SK-N-SH (cell line): Measurements from ENCODE around the gene BRD9. TPM values are rescaled to one million over a fixed set of nuclear protein-coding genes. Genes with fewer than 3 reads are reported as not detected.

Experiments used
- CTCF ChIA-PET: fragments of 300-600, 350-600 bp; formaldehyde crosslinking; extraction: SDS; loops from one replicate; lab custom pipeline; 2021; lab: Yijun Ruan, JAX
- POLR2A ChIA-PET: fragments of 350-600 bp; sonication (Branson Sonifier 250); formaldehyde crosslinking; extraction: SDS; loops from one replicate; lab custom pipeline; 2020; ENCODE audit warnings: antibody characterized with exemption, inconsistent platforms; lab: Yijun Ruan, JAX
- DNase-seq: peaks from one replicate; pipeline ENCODE4 v3.0.0; 2012
- H2AFZ ChIP-seq: fragments of 200-600 bp; sonication (generic); 2 replicates; pipeline ENCODE4 v1.8.1; 2016; ENCODE audit warnings: antibody characterized with exemption, mild to moderate bottlenecking, low read depth
- H3F3A ChIP-seq: fragments of 200-600 bp; sonication (generic); replicated peaks from 2 replicates; pipeline ENCODE3; 2016; ENCODE audit warnings: antibody characterized with exemption, mild to moderate bottlenecking; ENCODE audit not compliant: insufficient read depth
- H3K27ac ChIP-seq, 2 experiments: fragments of 200-500 bp in 1 of 2; fragments of 200-600 bp in 1 of 2; sonication (Bioruptor generic) in 1 of 2; sonication (generic), shearing (Covaris generic) in 1 of 2; 2 replicates each; pipeline versions ENCODE4 v1.5.1 to v1.6.1; 2014 to 2016; ENCODE audit warnings: low read depth in 2 of 2, inconsistent platforms in 1 of 2, low read length in 1 of 2, mild to moderate bottlenecking in 1 of 2, mixed read lengths in 1 of 2
- H3K27me3 ChIP-seq: fragments of 200-600 bp; sonication (generic), shearing (Covaris generic); 2 replicates; pipeline ENCODE4 v1.6.1; 2016; ENCODE audit warnings: mixed run types; ENCODE audit not compliant: insufficient read depth
- H3K36me3 ChIP-seq, 2 experiments: fragments of 200-500 bp in 1 of 2; fragments of 200-600 bp in 1 of 2; sonication (Bioruptor generic) in 1 of 2; sonication (generic) in 1 of 2; replicated peaks in 1 of 2; 2 replicates each; pipeline versions ENCODE3 to v1.5.1; 2014 to 2016; ENCODE audit warnings: low read length in 1 of 2, mild to moderate bottlenecking in 1 of 2; ENCODE audit not compliant: insufficient read depth in 2 of 2, control insufficient read depth in 1 of 2
- H3K4me1 ChIP-seq, 2 experiments: fragments of 200-500 bp in 1 of 2; fragments of 200-600 bp in 1 of 2; sonication (Bioruptor generic) in 1 of 2; sonication (generic), shearing (Covaris generic) in 1 of 2; 2 replicates each; pipeline versions ENCODE4 v1.5.1 to v1.6.1; 2014 to 2016; ENCODE audit warnings: low read depth in 1 of 2, low read length in 1 of 2, mixed run types in 1 of 2; ENCODE audit not compliant: insufficient read depth in 2 of 2, control insufficient read depth in 1 of 2
- H3K4me2 ChIP-seq: fragments of 200-600 bp; sonication (generic), shearing (Covaris generic); 2 replicates; pipeline ENCODE4 v1.6.1; 2017; ENCODE audit warnings: mixed run types
- H3K4me3 ChIP-seq, 2 experiments: fragments of 200-500 bp in 1 of 2; fragments of 200-600 bp in 1 of 2; sonication (Bioruptor generic) in 1 of 2; sonication (generic), shearing (Covaris generic) in 1 of 2; 2 replicates each; pipeline versions ENCODE4 v1.5.1 to v1.8.1; 2014 to 2016; ENCODE audit warnings: low read depth in 2 of 2, inconsistent platforms in 1 of 2, low read length in 1 of 2, mild to moderate bottlenecking in 1 of 2, mixed read lengths in 1 of 2, moderate library complexity in 1 of 2
- H3K79me2 ChIP-seq: fragments of 200-600 bp; sonication (generic); 2 replicates; pipeline ENCODE4 v1.8.1; 2017; ENCODE audit warnings: mild to moderate bottlenecking; ENCODE audit not compliant: insufficient read depth
- H3K9ac ChIP-seq: fragments of 200-600 bp; sonication (generic); 2 replicates; pipeline ENCODE4 v1.6.1; 2017; ENCODE audit warnings: mixed run types
- H3K9me2 ChIP-seq: fragments of 200-600 bp; sonication (generic); 2 replicates; pipeline ENCODE4 v1.6.1; 2017; ENCODE audit warnings: mixed run types
- H3K9me3 ChIP-seq: fragments of 200-600 bp; sonication (generic); 2 replicates; pipeline ENCODE4 v1.6.1; 2017; ENCODE audit warnings: mixed run types, mild to moderate bottlenecking, moderate library complexity
- H4K20me1 ChIP-seq: fragments of 200-600 bp; sonication (generic); 2 replicates; pipeline ENCODE4 v1.6.1; 2017; ENCODE audit warnings: mild to moderate bottlenecking, mixed run types; ENCODE audit not compliant: insufficient read depth
- CHD2 ChIP-seq: fragments of 150-350 bp; IDR thresholded peaks from 2 replicates; pipeline ENCODE4 v1.6.1; 2018; ENCODE audit warnings: low read length; ENCODE audit not compliant: partially characterized antibody
- FOSL2 ChIP-seq: IDR thresholded peaks from 2 replicates; pipeline ENCODE4 v1.4.0; 2012; ENCODE audit warnings: low read depth, mild to moderate bottlenecking, moderate library complexity, borderline replicate concordance
- GABPA ChIP-seq: IDR thresholded peaks from 2 replicates; pipeline ENCODE4 v1.4.0; 2012; ENCODE audit warnings: low read depth, mild to moderate bottlenecking
- GATA2 ChIP-seq: sonication (generic); formaldehyde crosslinking; IDR thresholded peaks from 2 replicates; pipeline ENCODE4 v1.5.0; 2020; ENCODE audit warnings: mild to moderate bottlenecking, missing genetic modification reagents
- IRF3 ChIP-seq: fragments of 150-350 bp; IDR thresholded peaks from 2 replicates; pipeline ENCODE4 v1.6.1; 2016; ENCODE audit warnings: mild to moderate bottlenecking, low read depth, low read length
- JUND ChIP-seq: IDR thresholded peaks from 2 replicates; pipeline ENCODE4 v1.4.0; 2012
- MAX ChIP-seq: IDR thresholded peaks from 2 replicates; pipeline ENCODE4 v1.4.0; 2012; ENCODE audit warnings: low read depth
- NFIC ChIP-seq: IDR thresholded peaks from 2 replicates; pipeline ENCODE4 v1.4.0; 2012; ENCODE audit warnings: borderline replicate concordance
- NRF1 ChIP-seq: IDR thresholded peaks from 2 replicates; pipeline ENCODE4 v1.6.1; 2012; ENCODE audit warnings: low read depth, mild to moderate bottlenecking, low read length
- PBX3 ChIP-seq: IDR thresholded peaks from 2 replicates; pipeline ENCODE4; 2012
- RAD21 ChIP-seq: IDR thresholded peaks from 2 replicates; pipeline ENCODE4 v1.6.1; 2012; ENCODE audit warnings: mild to moderate bottlenecking, low read length
- RFX5 ChIP-seq: IDR thresholded peaks from 2 replicates; pipeline ENCODE4 v1.6.1; 2012; ENCODE audit warnings: mild to moderate bottlenecking, improper control_type of control experiment, low read length
- RXRA ChIP-seq: IDR thresholded peaks from 2 replicates; pipeline ENCODE4 v1.4.0; 2012; ENCODE audit warnings: low read depth, mild to moderate bottlenecking, borderline replicate concordance
- USF2 ChIP-seq: fragments of 150-350 bp; IDR thresholded peaks from 2 replicates; pipeline ENCODE4 v1.6.1; 2017; ENCODE audit warnings: antibody characterized with exemption, low read length, low read depth, borderline replicate concordance
- WGBS: methylation state at CpG from one replicate; pipeline ENCODE4 v1.1.6; 2017; ENCODE audit warnings: low lambda C conversion rate; 5-methylcytosine and 5-hydroxymethylcytosine counted together
- polyA plus RNA-seq, 3 experiments: library from polyadenylated mRNA; depleted of rRNA; stranded (reverse); fragments of >200 nt; gene quantifications; 2 replicates each; pipeline ENCODE4 v1.2.3, GENCODE V29; 2012

BRD9 gene
- polyA plus RNA-seq, 1 of the 3 experiments (the other 2 are of a cell fraction) = 19.5 TPM

- TF ChIP-seq NRF1 = no peak
Measured at GRCh38 chr5:933251-933861, 40.8 kb upstream of the BRD9 start (continued).

GRCh38 chr5:932628-933250 is 40.1 kb upstream of the BRD9 start:
- Histone ChIP-seq H4K20me1 (no peaks in the 10 kb centered on the region), H2AFZ (no peak overlapping the region), H3K4me3 (no peak overlapping the region)
- 64% methylated on average over 2 of the region's 4 CpGs for WGBS
- no peak for DNase-seq
- TF ChIP-seq JUND (no peak), GABPA (no peak), USF2 (no peak), RXRA (no peak), MAX (no peak)
- TF ChIP-seq, all 33 proteins: peak for 0
- H3F3A ChIP-seq = no peaks in the 10 kb centered on the region
- no peaks in the 10 kb centered on the region for H3K36me3 ChIP-seq
- no peak overlapping the region for H3K27ac ChIP-seq
- H3K4me1 ChIP-seq = no peaks in the 10 kb centered on the region
- POLR2A ChIA-PET = no interaction called here
- H3K9ac ChIP-seq = no peak overlapping the region
- CTCF ChIA-PET = interaction anchor here (1.0 to 6.0 kb wide), 7 partner anchors 10 to 235 kb away, joined by 3 to 54 read pairs (median 3); no protein-coding TSS in a partner anchor
- H3K27me3 ChIP-seq = peaks cover 12% of the 10 kb centered on the region
- no peaks in the 10 kb centered on the region for H3K79me2 ChIP-seq
- H3K9me3 ChIP-seq = no peaks in the 10 kb centered on the region
- no peak overlapping the region for H3K4me2 ChIP-seq
- no peaks in the 10 kb centered on the region for H3K9me2 ChIP-seq

GRCh38 chr5:932151-932627 is 39.6 kb upstream of the BRD9 start:
- peaks cover 7% of the 10 kb centered on the region; the same call in 1 of the 2 replicates for H3K27me3 ChIP-seq
- CTCF ChIA-PET = interaction anchor here (1.0 to 6.0 kb wide), 10 partner anchors 9 to 242 kb away, joined by 3 to 54 read pairs (median 3); no protein-coding TSS in a partner anchor
- H3K79me2 ChIP-seq = no peaks in the 10 kb centered on the region
- no peaks in the 10 kb centered on the region for H3K9me3 ChIP-seq
- no peak overlapping the region for H3K4me2 ChIP-seq
- POLR2A ChIA-PET = no interaction called here
- H3K36me3 ChIP-seq = no peaks in the 10 kb centered on the region
- no peak overlapping the region for H3K9ac ChIP-seq
- no peaks in the 10 kb centered on the region for H3K9me2 ChIP-seq
- WGBS = 50% methylated on average over 8 of the region's 8 CpGs
- H4K20me1 ChIP-seq = no peaks in the 10 kb centered on the region
- H3K27ac ChIP-seq = no peak overlapping the region
- no peaks in the 10 kb centered on the region for H3K4me1 ChIP-seq
- H2AFZ ChIP-seq = no peak overlapping the region
- H3F3A ChIP-seq = no peaks in the 10 kb centered on the region
- no peak for DNase-seq
- no peak for TF ChIP-seq IRF3
- TF ChIP-seq RFX5 = no peak
- TF ChIP-seq RAD21 = no peak
- no peak for TF ChIP-seq CHD2
- no peak for TF ChIP-seq NFIC
- TF ChIP-seq FOSL2 = no peak
- no peak for TF ChIP-seq NRF1
- no peak for TF ChIP-seq GATA2 (CRISPR knock-in tag)
- TF ChIP-seq PBX3 = no peak
- no peak overlapping the region for H3K4me3 ChIP-seq
